Loucy (cell line): ENCODE results near the gene TGFBRAP1.
A peak's percentile ranks its signal among the peaks of the same experiment; 100 is the strongest.
"Not testable (repeated sequence)": the region's sequence is repeated elsewhere in the genome, so short reads cannot be mapped to it uniquely, and the experiment has no call there.

Source experiments
- H2AFZ ChIP-seq: fragments of 200-600 bp; sonication (generic); 2 replicates; pipeline ENCODE4 v1.6.0; 2016; ENCODE audit warnings: antibody characterized with exemption, mild to moderate bottlenecking, low read length, moderate library complexity
- H3F3A ChIP-seq: fragments of 200-600 bp; 2 replicates; pipeline ENCODE4 v1.6.0; 2016; ENCODE audit warnings: antibody characterized with exemption, low read depth, mild to moderate bottlenecking
- H3K27me3 ChIP-seq: fragments of 200-600 bp; sonication (generic); 2 replicates; pipeline ENCODE4 v1.6.1; 2014; ENCODE audit warnings: low read length, mild to moderate bottlenecking; ENCODE audit not compliant: insufficient read depth, poor library complexity, severe bottlenecking
- H3K36me3 ChIP-seq: fragments of 200-600 bp; sonication (generic); 2 replicates; pipeline ENCODE4 v1.6.1; 2016; ENCODE audit warnings: low read length; ENCODE audit not compliant: insufficient read depth
- H3K4me1 ChIP-seq: fragments of 200-600 bp; sonication (generic); 2 replicates; pipeline ENCODE4 v1.5.1; 2014; ENCODE audit warnings: low read length, mild to moderate bottlenecking; ENCODE audit not compliant: insufficient read depth, poor library complexity, severe bottlenecking
- H3K4me2 ChIP-seq: fragments of 200-600 bp; sonication (generic); 2 replicates; pipeline ENCODE4 v1.6.0; 2014; ENCODE audit warnings: antibody characterized with exemption, low read length, low read depth, mild to moderate bottlenecking; ENCODE audit not compliant: poor library complexity, severe bottlenecking
- H3K4me3 ChIP-seq: fragments of 200-600 bp; sonication (generic); 2 replicates; pipeline ENCODE4 v1.5.1; 2014; ENCODE audit warnings: low read length, mild to moderate bottlenecking, mixed read lengths; ENCODE audit not compliant: poor library complexity, severe bottlenecking
- H3K79me2 ChIP-seq: fragments of 200-600 bp; sonication (generic); 2 replicates; pipeline ENCODE4 v1.6.1; 2014; ENCODE audit warnings: low read length; ENCODE audit not compliant: insufficient read depth
- H3K9ac ChIP-seq: fragments of 200-600 bp; sonication (generic); 2 replicates; pipeline ENCODE4 v1.6.0; 2014; ENCODE audit warnings: mild to moderate bottlenecking, low read depth, low read length, moderate library complexity; ENCODE audit not compliant: poor library complexity, severe bottlenecking
- H3K9me2 ChIP-seq: fragments of 200-600 bp; sonication (generic); replicated peaks from 2 replicates; pipeline ENCODE4 v1.6.1; 2016; ENCODE audit warnings: low read depth, low read length, mixed read lengths
- H3K9me3 ChIP-seq: fragments of 200-600 bp; sonication (generic); 2 replicates; pipeline ENCODE4 v1.6.1; 2014; ENCODE audit warnings: mild to moderate bottlenecking, antibody characterized with exemption, low read length, low read depth; ENCODE audit not compliant: insufficient read depth
- H4K20me1 ChIP-seq: fragments of 200-600 bp; sonication (generic); 2 replicates; pipeline ENCODE4 v1.6.0; 2014; ENCODE audit warnings: antibody characterized with exemption, low read length, mild to moderate bottlenecking; ENCODE audit not compliant: insufficient read depth, poor library complexity, severe bottlenecking
- CTCF ChIP-seq: fragments of 200-600 bp; sonication (generic); conservative IDR thresholded peaks from 2 replicates; pipeline ENCODE4 v1.5.1; 2014; ENCODE audit warnings: mild to moderate bottlenecking, antibody characterized with exemption, low read length
- EZH2phosphoT487 ChIP-seq: fragments of 200-600 bp; IDR thresholded peaks from 2 replicates; pipeline ENCODE4 v1.6.1; 2018; ENCODE audit warnings: antibody characterized with exemption, mild to moderate bottlenecking, moderate library complexity, borderline replicate concordance

Gene TGFBRAP1

GRCh38 chr2:105329197-105329554 lies 359 bp downstream of the TGFBRAP1 start:
- Histone ChIP-seq H4K20me1 (peaks cover 23% of the 10 kb centered on the region), H3K36me3 (no peaks in the 10 kb centered on the region)

GRCh38 chr2:105328281-105329196 lies 996 bp downstream of the TGFBRAP1 start:
- H3K36me3 ChIP-seq, result no peaks in the 10 kb centered on the region
- TF ChIP-seq CTCF (no peak), EZH2phosphoT487 (no peak)
- H3K79me2 ChIP-seq, result peaks cover 58% of the 10 kb centered on the region
- H3K9ac ChIP-seq, result peak overlapping the region; percentile 89
- H3K4me3 ChIP-seq, result peak overlapping the region; percentile 88
- H3K27me3 ChIP-seq, result no peaks in the 10 kb centered on the region
- peak overlapping the region; percentile 91 for H3K4me2 ChIP-seq
- H2AFZ ChIP-seq, result peak overlapping the region; percentile 22; the same call in 1 of the 2 replicates
- H3F3A ChIP-seq, result 0 out of 2 replicates have a peak, but pooled peaks cover 7% of the 10 kb centered on the region
- H3K9me2 ChIP-seq, result no peaks in the 10 kb centered on the region
- H4K20me1 ChIP-seq, result peaks cover 24% of the 10 kb centered on the region
- peaks cover 55% of the 10 kb centered on the region for H3K4me1 ChIP-seq
- no peaks in the 10 kb centered on the region for H3K9me3 ChIP-seq

More at GRCh38 chr2:105329197-105329554, 359 bp downstream of the TGFBRAP1 start:
- no peaks in the 10 kb centered on the region for H3K9me2 ChIP-seq
- H3K4me3 ChIP-seq, result peak overlapping the region; percentile 88
- H3F3A ChIP-seq, result 0 out of 2 replicates have a peak, but pooled peaks cover 7% of the 10 kb centered on the region
- H3K9me3 ChIP-seq, result no peaks in the 10 kb centered on the region
- peaks cover 49% of the 10 kb centered on the region for H3K4me1 ChIP-seq
- H3K4me2 ChIP-seq, result peak overlapping the region; percentile 91
- TF ChIP-seq EZH2phosphoT487, result no peak
- TF ChIP-seq CTCF, result no peak
- H2AFZ ChIP-seq, result peak overlapping the region; percentile 22; the same call in 1 of the 2 replicates
- peak overlapping the region; percentile 89 for H3K9ac ChIP-seq
- H3K27me3 ChIP-seq, result no peaks in the 10 kb centered on the region
- peaks cover 51% of the 10 kb centered on the region for H3K79me2 ChIP-seq

- peaks cover 64% of the 10 kb centered on the region for H3K4me1 ChIP-seq
- no peaks in the 10 kb centered on the region for H3K9me2 ChIP-seq
- no peaks in the 10 kb centered on the region for H3K9me3 ChIP-seq
- H3K9ac ChIP-seq, result peak overlapping the region; percentile 89
- H3K4me3 ChIP-seq, result peak overlapping the region; percentile 88
- H3K4me2 ChIP-seq, result peak overlapping the region; percentile 91
- TF ChIP-seq EZH2phosphoT487, result no peak
- no peak for TF ChIP-seq CTCF
- H4K20me1 ChIP-seq, result peaks cover 24% of the 10 kb centered on the region
- no peaks in the 10 kb centered on the region for H3K36me3 ChIP-seq
- peaks cover 66% of the 10 kb centered on the region for H3K79me2 ChIP-seq
- 0 out of 2 replicates have a peak, but pooled peaks cover 7% of the 10 kb centered on the region for H3F3A ChIP-seq
- no peak overlapping the region for H2AFZ ChIP-seq
- H3K27me3 ChIP-seq, result no peaks in the 10 kb centered on the region
Observed at GRCh38 chr2:105327690-105328089, 1.8 kb downstream of the TGFBRAP1 start.

GRCh38 chr2:105327271-105327670 lies 2.3 kb downstream of the TGFBRAP1 start:
- Histone ChIP-seq H3K4me2 (peak overlapping the region; percentile 91), H3K4me1 (peaks cover 65% of the 10 kb centered on the region), H3K9ac (peak overlapping the region; percentile 89), H3K79me2 (peaks cover 70% of the 10 kb centered on the region), H4K20me1 (peaks cover 24% of the 10 kb centered on the region), H3K4me3 (peak overlapping the region; percentile 88)
- not testable (repeated sequence) for H3F3A ChIP-seq, H2AFZ ChIP-seq, H3K36me3 ChIP-seq, H3K27me3 ChIP-seq, H3K9me3 ChIP-seq, H3K9me2 ChIP-seq
